Upper lobe of right lung (tissue), 1 donor: ENCODE results near the gene MYH13. TPM values are rescaled to one million over a fixed set of nuclear protein-coding genes. Genes with fewer than 3 reads are reported as not detected.

Experiments used
- ATAC-seq: fragments of 200-7000 bp; cut with Tn5 transposase; one replicate; pipeline ENCODE4 v1.9.1; 2020; ENCODE audit warnings: mild to moderate bottlenecking, moderate library complexity
- DNase-seq: peaks from one replicate; pipeline ENCODE4 v3.0.0-alpha.2; 2020
- H3K27ac ChIP-seq: fragments of 200-600 bp; one replicate; pipeline ENCODE4 v1.8.0; 2022
- H3K27me3 ChIP-seq: fragments of 200-600 bp; one replicate; pipeline ENCODE4 v1.8.0; 2022; ENCODE audit warnings: mild to moderate bottlenecking
- H3K36me3 ChIP-seq: fragments of 200-600 bp; one replicate; pipeline ENCODE4 v1.8.0; 2022
- H3K4me1 ChIP-seq: fragments of 200-600 bp; one replicate; pipeline ENCODE4 v1.8.0; 2022
- H3K4me3 ChIP-seq: fragments of 200-600 bp; one replicate; pipeline ENCODE4 v1.8.0; 2022; ENCODE audit warnings: mild to moderate bottlenecking
- H3K9me3 ChIP-seq: fragments of 200-600 bp; one replicate; pipeline ENCODE4 v1.8.0; 2022
- CTCF ChIP-seq: fragments of 200-600 bp; IDR thresholded peaks from one replicate; pipeline ENCODE4 v1.8.0; 2022; ENCODE audit warnings: antibody characterized with exemption
- intact Hi-C: fragments of 100-400 bp; cut with DNase I; formaldehyde crosslinking; loops from one replicate; pipeline ENCODE4 v1.11.0; 2022
- total RNA-seq: library from RNA; stranded (reverse); fragmentation: NEBNext Ultra II Directional; extraction: Animal tissue kit (Norgen Biotek cat#: 25700); gene quantifications from one replicate; pipeline ENCODE4 v1.2.1, GENCODE V29; 2021
- donor health status: DM: no; HTN: yes; CAD: no; lungs with severe emphysema.

Gene MYH13
- total RNA-seq, 1 donor from 2014 or later = not detected

- no peak overlapping the region for H3K27ac ChIP-seq
- no peak overlapping the region for H3K4me3 ChIP-seq
- H3K27me3 ChIP-seq = no peaks in the 10 kb centered on the region
- H3K4me1 ChIP-seq = no peaks in the 10 kb centered on the region
- no peak for TF ChIP-seq CTCF
- intact Hi-C loops = no loop called here
- ATAC-seq (no peak), DNase-seq (no peak)
- H3K36me3 ChIP-seq = no peaks in the 10 kb centered on the region
- H3K9me3 ChIP-seq = no peaks in the 10 kb centered on the region
These were observed 28.0 kb downstream of the MYH13 start for GRCh38 chr17:10344816-10345215.

GRCh38 chr17:10339051-10339450, 33.8 kb downstream of the MYH13 start:
- H3K4me3 ChIP-seq = no peak overlapping the region
- H3K27me3 ChIP-seq = no peaks in the 10 kb centered on the region
- H3K4me1 ChIP-seq = no peaks in the 10 kb centered on the region
- no peaks in the 10 kb centered on the region for H3K36me3 ChIP-seq
- intact Hi-C loops = no loop called here
- H3K27ac ChIP-seq = no peak overlapping the region
- no peak for DNase-seq
- no peak for ATAC-seq
- no peaks in the 10 kb centered on the region for H3K9me3 ChIP-seq
- no peak for TF ChIP-seq CTCF

GRCh38 chr17:10337976-10338375, 34.8 kb downstream of the MYH13 start:
- Histone ChIP-seq H3K9me3 (no peaks in the 10 kb centered on the region), H3K27me3 (no peaks in the 10 kb centered on the region), H3K27ac (no peak overlapping the region), H3K4me3 (no peak overlapping the region), H3K4me1 (no peaks in the 10 kb centered on the region), H3K36me3 (no peaks in the 10 kb centered on the region)
- DNase-seq (no peak), ATAC-seq (no peak)
- no peak for TF ChIP-seq CTCF
- intact Hi-C loops = no loop called here

- H3K27ac ChIP-seq = no peak overlapping the region
- no peak for TF ChIP-seq CTCF
- H3K27me3 ChIP-seq = no peaks in the 10 kb centered on the region
- intact Hi-C loops = no loop called here
- no peak overlapping the region for H3K4me3 ChIP-seq
- ATAC-seq (no peak), DNase-seq (no peak)
- no peaks in the 10 kb centered on the region for H3K36me3 ChIP-seq
- no peaks in the 10 kb centered on the region for H3K4me1 ChIP-seq
- no peaks in the 10 kb centered on the region for H3K9me3 ChIP-seq
These were observed 35.7 kb downstream of the MYH13 start for GRCh38 chr17:10337136-10337535.

GRCh38 chr17:10336393-10336792, 36.4 kb downstream of the MYH13 start:
- no peaks in the 10 kb centered on the region for H3K4me1 ChIP-seq
- H3K9me3 ChIP-seq = no peaks in the 10 kb centered on the region
- H3K27me3 ChIP-seq = no peaks in the 10 kb centered on the region
- no peak for DNase-seq
- H3K4me3 ChIP-seq = no peak overlapping the region
- no peak for ATAC-seq
- H3K27ac ChIP-seq = no peak overlapping the region
- H3K36me3 ChIP-seq = no peaks in the 10 kb centered on the region
- TF ChIP-seq CTCF = no peak
- intact Hi-C loops = no loop called here

- DNase-seq (no peak), ATAC-seq (no peak)
- Histone ChIP-seq H3K27ac (no peak overlapping the region), H3K36me3 (no peaks in the 10 kb centered on the region), H3K9me3 (no peaks in the 10 kb centered on the region), H3K27me3 (no peaks in the 10 kb centered on the region), H3K4me3 (no peak overlapping the region), H3K4me1 (no peaks in the 10 kb centered on the region)
- intact Hi-C loops = no loop called here
- TF ChIP-seq CTCF = no peak
These were observed 40.3 kb downstream of the MYH13 start for GRCh38 chr17:10332515-10332914.
